GM12873 (cell line): ENCODE measurements around the gene LSM10.
A peak's percentile ranks its signal among the peaks of the same experiment; 100 is the strongest.

Source experiments
- TF ChIP-seq, protein P1 (sequence below): IDR thresholded peaks from 2 replicates; pipeline ENCODE4 v1.5.1; 2012; ENCODE audit warnings: low read depth, mild to moderate bottlenecking, moderate library complexity, low read length, control low read depth; ENCODE audit not compliant: insufficient read depth; ENCODE audit errors: missing control alignments

The LSM10 gene

DNA sequence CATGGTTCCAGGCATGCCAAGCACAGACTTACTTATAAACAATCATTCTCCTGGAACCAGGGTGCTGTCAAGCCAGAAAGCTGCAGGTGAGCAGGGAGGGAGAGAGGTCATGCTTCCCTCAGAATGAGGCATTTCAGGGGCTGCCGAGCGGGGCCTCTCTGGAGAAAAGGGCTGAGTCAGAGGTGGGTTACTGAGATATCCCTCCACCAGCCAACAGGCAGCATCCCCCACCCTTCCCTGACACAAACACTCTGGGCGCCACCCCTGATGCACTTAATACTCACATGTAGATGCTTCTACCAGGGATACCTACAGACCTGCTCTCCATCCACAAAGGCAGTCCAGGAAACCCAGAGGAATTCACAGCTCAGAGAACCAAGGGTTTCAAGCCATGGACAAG is 25.1 kb downstream of the LSM10 start:
- TF ChIP-seq, protein P1, sequence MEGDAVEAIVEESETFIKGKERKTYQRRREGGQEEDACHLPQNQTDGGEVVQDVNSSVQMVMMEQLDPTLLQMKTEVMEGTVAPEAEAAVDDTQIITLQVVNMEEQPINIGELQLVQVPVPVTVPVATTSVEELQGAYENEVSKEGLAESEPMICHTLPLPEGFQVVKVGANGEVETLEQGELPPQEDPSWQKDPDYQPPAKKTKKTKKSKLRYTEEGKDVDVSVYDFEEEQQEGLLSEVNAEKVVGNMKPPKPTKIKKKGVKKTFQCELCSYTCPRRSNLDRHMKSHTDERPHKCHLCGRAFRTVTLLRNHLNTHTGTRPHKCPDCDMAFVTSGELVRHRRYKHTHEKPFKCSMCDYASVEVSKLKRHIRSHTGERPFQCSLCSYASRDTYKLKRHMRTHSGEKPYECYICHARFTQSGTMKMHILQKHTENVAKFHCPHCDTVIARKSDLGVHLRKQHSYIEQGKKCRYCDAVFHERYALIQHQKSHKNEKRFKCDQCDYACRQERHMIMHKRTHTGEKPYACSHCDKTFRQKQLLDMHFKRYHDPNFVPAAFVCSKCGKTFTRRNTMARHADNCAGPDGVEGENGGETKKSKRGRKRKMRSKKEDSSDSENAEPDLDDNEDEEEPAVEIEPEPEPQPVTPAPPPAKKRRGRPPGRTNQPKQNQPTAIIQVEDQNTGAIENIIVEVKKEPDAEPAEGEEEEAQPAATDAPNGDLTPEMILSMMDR = no peak

DNA sequence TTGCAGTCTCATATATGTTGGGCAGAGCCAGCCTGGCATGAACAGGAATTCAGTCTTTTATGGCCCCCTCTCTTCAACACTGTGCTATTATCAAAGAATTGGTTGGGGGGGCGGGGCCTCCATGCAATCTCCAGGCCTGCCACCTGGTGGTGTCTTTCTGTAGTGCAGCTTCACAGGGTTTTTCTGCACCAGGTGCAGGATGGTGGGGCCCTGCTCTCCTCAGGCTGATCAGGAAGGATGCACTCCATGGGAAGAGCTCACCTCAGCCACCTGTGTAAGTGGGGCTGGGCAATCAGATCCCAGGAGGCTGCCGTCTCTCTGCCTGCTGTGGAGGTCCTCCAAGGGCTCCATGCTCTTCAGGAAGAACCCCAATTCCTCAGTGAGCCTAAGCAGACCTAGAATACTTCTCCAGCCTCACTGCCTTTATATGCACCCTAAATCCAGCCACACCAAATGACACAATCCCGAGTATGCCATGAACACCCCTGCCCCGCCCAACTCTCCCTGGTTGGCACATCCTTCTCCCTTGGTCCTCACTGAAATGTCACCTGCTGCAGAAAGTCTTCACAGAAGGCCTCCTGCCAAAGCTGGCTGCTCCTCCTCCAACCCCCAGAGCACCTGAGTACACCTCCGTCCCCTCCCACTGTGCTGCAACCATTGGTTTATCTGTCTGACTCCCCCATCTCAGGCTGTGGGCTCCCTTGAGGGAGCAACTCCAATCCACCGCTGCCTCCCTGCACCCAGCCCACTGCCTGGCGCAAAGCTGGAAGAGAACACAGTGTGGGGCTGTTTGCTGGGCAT is 28.4 kb downstream of the LSM10 start:
- TF ChIP-seq, protein P1 = peak; percentile 89

DNA sequence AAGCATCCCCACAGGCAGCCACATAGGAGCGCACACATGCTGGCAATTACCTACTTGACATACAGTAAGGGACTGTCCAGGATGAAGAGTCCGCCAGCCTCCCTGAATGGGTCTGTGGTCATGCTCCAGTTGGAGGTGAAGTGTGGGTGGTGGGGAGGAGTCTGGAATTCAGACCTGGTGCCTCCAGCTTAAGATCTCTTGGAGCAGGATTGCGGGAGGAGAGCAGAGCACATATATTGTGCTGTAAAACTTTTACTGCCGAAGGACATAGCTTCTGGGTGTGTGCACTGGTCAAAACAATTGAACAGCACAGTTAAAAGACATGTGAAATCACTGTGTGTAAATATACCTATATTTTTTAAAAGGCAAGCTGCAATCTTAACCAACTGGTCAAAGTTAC is 29.9 kb downstream of the LSM10 start:
- TF ChIP-seq, protein P1 = no peak

DNA sequence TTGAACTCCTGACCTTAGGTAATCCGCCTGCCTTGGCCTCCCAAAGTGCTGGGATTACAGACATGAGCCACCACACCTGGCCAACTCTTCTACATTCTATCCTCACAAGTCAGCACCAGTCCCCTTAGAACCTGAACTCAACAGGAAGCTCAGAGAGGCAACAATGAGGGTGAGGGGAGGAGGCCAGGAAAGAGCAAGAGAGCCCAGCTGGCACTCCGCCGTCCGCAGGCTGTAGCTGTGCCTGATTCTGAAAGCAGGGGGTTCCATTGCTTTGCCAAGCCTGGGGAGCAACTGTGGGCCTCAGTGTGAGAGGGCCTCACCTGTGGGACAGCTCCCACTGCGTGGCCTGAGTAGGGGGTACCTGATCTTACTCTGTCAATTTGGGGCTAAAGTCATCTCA is 30.6 kb downstream of the LSM10 start:
- TF ChIP-seq, protein P1 = no peak

DNA sequence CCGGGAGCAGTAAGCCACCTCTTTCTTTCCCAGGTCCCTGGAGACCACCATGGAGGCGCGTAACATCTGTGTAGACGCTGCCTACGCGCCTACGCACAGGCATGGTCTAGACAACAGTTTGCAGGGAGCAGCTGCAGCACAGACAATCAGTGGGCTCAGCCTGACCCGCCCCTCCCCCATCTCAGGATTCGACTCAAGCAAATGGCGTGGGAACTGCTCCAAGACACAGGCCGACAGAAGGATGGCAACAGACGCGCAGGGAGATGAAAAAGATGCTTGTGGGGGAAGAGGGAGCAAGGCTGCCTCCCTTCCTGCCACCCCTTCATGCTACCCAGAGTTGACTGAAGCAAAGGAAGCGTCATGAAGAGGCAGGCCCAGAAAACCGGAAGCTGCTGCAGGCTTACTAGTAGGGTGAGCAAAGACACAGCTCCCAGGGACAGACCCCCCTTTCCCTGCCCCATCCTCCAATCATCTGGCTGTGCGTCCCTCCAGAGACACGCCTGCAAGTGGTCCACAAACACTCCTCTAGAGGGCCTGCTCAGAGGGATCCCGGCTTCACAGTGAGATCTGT is 31.5 kb downstream of the LSM10 start:
- TF ChIP-seq, protein P1 = peak; percentile 9

DNA sequence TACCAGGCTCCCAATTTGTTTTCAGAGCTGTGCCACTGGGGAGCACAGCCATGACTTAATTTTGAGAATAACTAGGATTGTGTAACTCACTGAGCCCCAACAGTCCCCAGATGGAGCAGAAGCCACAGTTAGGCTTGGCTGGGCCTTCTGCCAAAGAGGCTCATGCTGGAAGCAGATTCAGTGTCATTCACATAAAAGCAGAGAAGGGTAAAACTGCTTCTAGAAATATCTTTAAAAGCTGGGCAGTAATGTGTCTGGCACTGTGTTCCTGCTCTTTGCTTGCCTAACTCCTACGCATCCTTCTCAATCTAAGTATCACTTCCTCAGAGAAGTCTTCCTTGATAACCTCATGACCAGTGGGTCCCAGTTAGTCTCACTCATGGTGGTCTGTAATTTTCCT is 32.3 kb downstream of the LSM10 start:
- TF ChIP-seq, protein P1 = no peak

DNA sequence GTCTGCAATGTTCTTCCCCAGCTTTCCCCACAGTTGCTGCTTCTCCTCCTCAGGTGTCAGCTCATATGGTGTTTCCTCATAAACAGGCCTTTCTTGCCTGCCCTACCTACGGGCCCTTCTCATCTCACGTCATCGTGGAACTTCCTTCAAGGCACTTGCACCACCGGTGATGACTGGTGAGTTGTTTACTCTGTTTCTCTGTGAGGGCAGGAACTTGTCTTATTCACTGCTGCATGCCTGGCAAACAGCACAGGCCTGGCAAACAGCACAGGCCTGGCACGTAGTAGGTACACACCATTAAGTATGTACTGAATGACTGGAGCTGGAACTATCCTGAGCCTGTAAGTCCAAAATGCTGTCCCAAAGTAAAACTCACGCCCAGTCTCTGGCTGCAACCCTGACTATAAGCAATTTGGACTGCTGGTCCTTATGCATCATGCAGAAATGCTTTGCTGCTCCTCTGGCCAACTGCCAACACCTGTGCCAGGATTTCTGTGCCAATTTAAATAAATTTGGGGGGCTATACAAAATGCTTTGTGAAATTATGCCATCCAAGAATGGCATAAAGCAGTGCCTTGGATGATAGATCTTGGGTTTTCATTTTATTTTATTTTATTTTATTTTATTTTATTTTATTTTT is 37.7 kb downstream of the LSM10 start:
- TF ChIP-seq, protein P1 = no peak
